RWPE1 (cell line): ENCODE data around the gene RIT2.
A peak's percentile ranks its signal among the peaks of the same experiment; 100 is the strongest.

Source experiments
- CTCF ChIA-PET: fragments of 350-600 bp; sonication (Branson Sonifier 250); formaldehyde crosslinking; extraction: SDS; loops from one replicate; lab custom pipeline; 2021; lab: Yijun Ruan, JAX
- POLR2A ChIA-PET: fragments of 400-600 bp; formaldehyde crosslinking; extraction: SDS; loops from one replicate; lab custom pipeline; 2020; ENCODE audit warnings: antibody characterized with exemption; ENCODE audit not compliant: low non-redundant PET; lab: Yijun Ruan, JAX
- DNase-seq: peaks from one replicate; pipeline ENCODE4 v3.0.0; 2012; ENCODE audit warnings: low spot score
- H3K27ac ChIP-seq: fragments of 450-650 bp; 2 replicates; pipeline ENCODE4 v1.5.1; 2017
- TF ChIP-seq, protein P1 (sequence below): fragments of 450-650 bp; conservative IDR thresholded peaks from 2 replicates; pipeline ENCODE4 v1.5.1; 2017; ENCODE audit warnings: low read depth, mild to moderate bottlenecking

The RIT2 gene

GRCh38 chr18:42730272-42730671 lies 385.2 kb downstream of the RIT2 start:
- CTCF ChIA-PET: no interaction called here
- TF ChIP-seq, protein P1, sequence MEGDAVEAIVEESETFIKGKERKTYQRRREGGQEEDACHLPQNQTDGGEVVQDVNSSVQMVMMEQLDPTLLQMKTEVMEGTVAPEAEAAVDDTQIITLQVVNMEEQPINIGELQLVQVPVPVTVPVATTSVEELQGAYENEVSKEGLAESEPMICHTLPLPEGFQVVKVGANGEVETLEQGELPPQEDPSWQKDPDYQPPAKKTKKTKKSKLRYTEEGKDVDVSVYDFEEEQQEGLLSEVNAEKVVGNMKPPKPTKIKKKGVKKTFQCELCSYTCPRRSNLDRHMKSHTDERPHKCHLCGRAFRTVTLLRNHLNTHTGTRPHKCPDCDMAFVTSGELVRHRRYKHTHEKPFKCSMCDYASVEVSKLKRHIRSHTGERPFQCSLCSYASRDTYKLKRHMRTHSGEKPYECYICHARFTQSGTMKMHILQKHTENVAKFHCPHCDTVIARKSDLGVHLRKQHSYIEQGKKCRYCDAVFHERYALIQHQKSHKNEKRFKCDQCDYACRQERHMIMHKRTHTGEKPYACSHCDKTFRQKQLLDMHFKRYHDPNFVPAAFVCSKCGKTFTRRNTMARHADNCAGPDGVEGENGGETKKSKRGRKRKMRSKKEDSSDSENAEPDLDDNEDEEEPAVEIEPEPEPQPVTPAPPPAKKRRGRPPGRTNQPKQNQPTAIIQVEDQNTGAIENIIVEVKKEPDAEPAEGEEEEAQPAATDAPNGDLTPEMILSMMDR: no peak
- H3K27ac ChIP-seq: no peak overlapping the region
- DNase-seq: no peak
- POLR2A ChIA-PET: no interaction called here

DNA sequence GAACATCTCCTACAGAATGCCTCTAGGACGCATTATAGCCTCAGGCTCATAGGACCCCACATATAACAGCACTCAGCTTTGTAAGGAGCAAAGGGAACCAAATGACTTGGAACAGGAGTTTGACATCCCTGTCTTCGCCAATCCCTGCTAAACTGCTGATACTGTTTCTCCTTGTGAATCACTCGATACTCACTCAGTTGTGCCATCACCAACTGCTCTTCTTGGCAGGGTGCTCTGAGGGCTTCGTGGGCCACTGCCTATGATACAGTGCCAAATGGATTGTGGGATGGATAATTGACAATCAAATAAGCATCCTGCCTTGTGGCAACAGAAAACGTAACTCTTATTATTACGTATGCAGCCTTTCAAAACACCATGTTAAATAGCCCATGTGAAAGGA lies 396.3 kb downstream of the RIT2 start:
- TF ChIP-seq, protein P1: no peak
- no peak for DNase-seq
- ChIA-PET POLR2A (no interaction called here), CTCF (no interaction called here)
- H3K27ac ChIP-seq: no peak overlapping the region

DNA sequence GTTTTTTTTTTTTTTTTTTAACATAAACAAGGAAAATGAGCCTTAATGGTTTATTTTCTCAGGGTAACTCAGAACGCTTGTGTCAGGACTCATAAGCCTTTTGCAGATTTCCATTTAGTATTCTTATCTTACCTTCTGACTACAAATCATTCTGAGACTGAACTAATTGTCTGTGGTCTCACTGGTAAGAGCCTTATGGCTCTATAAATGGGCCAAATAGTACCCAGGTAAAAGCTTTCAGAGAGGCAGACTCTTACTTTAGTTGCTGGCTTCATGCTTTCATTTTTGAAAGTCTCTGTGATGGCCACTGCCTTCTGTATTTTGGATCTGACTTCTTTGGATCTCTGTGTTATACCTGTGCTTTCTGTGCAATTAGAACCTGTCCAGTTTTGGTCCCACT lies 403.4 kb downstream of the RIT2 start:
- ChIA-PET POLR2A (no interaction called here), CTCF (no interaction called here)
- H3K27ac ChIP-seq: no peak overlapping the region
- TF ChIP-seq, protein P1: no peak
- DNase-seq: no peak

- TF ChIP-seq, protein P1: no peak
- H3K27ac ChIP-seq: no peak overlapping the region
- CTCF ChIA-PET: interaction anchor here (0.6 kb wide), 1 partner anchor 576 kb away, joined by 3 read pairs; no protein-coding TSS in a partner anchor
- POLR2A ChIA-PET: no interaction called here
- DNase-seq: no peak
These were observed 408.4 kb downstream of the RIT2 start for GRCh38 chr18:42707080-42707479.

DNA sequence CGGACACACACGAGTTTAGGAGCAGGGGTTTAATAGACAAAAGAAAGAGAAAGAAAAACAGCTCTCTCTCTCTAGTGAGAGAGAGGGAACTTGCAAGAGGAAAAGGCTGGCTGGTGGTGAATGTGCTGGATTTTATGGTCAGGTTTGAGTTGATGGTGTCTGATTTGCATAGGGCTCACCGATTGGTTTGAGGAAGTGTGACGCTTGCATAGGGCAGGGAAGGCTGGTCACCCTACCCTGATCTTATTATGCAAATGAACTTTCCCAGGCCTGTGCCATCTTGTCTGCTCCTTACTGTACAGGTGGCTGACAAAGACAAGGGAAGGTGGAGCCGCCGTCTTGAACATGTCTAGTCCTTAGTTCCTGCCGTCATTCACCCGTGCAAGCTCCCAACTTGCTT lies 408.9 kb downstream of the RIT2 start:
- ChIA-PET POLR2A (no interaction called here), CTCF (no interaction called here)
- TF ChIP-seq, protein P1: no peak
- no peak overlapping the region for H3K27ac ChIP-seq
- peak; percentile 1 for DNase-seq

GRCh38 chr18:42706029-42706608 lies 409.4 kb downstream of the RIT2 start:
- DNase-seq: no peak
- ChIA-PET CTCF (no interaction called here), POLR2A (no interaction called here)
- no peak overlapping the region for H3K27ac ChIP-seq
- TF ChIP-seq, protein P1: no peak
